ENCODE results near the gene STK25.

- TF ChIP-seq CTCF (IDR thresholded peaks at IDR 0.05) (no peak), POLR2A (IDR thresholded peaks at IDR 0.05) (no peak)
Measured at GRCh38 chr2:241535871-241536655, 27.7 kb upstream of the STK25 start.
